A172 (cell line): ENCODE results near the gene BICDL2. TPM values are rescaled to one million over a fixed set of nuclear protein-coding genes. Genes with fewer than 3 reads are reported as not detected.
A peak's percentile ranks its signal among the peaks of the same experiment; 100 is the strongest.

Experiments
- DNase-seq: peaks from one replicate; pipeline ENCODE4 v3.0.0-alpha.2; 2015; ENCODE audit warnings: low spot score
- total RNA-seq: library from RNA; depleted of rRNA; stranded (reverse); fragments of >200 nt; shearing (Covaris generic); gene quantifications from 2 replicates; pipeline ENCODE4 v1.2.3, GENCODE V29; 2014

The BICDL2 gene
- total RNA-seq, 1 experiment from 2014 or later, result not detected

DNA sequence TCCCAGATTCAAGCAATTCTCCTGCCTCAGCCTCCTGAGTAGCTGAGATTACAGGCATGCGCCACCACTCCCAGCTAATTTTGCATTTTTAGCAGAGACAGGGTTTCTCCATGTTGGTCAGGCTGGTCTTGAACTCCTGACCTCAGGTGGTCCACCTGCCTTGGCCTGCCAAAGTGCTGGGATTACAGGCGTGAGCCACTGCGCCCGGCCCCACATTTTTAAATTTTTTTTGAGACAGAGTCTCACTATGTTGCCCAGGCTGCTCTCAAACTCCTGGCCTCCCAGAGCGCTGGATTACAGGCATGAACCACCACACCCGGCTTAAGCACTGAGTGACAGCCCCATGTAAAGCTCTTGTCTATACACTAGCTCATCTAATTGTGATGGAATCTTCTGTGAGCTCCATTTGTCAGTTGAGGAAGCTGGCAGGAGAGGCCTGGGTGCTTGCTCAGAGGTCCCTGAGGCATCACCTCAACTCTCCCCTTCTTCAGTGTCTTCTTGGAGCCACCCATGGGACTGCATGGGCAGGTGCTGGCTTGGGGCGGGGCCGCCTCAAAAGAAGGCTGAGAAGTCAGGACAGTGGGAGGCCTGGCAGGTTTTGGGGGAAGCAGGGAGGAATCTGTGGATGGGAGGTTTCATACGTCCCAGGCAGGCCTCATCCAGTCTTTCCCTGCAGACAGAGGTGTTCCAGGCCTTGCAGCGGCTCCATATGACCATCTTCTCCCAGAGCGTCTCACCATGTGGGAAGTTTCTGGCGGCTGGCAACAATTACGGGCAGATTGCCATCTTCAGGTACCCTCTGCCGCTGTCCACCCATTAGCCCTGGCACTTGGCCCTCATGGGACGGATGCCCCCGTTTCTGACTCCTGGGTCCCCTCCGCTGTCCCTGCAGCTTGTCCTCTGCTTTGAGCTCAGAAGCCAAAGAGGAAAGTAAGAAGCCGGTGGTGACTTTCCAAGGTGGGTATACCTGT is 11.4 kb downstream of the BICDL2 start:
- DNase-seq, result no peak

DNA sequence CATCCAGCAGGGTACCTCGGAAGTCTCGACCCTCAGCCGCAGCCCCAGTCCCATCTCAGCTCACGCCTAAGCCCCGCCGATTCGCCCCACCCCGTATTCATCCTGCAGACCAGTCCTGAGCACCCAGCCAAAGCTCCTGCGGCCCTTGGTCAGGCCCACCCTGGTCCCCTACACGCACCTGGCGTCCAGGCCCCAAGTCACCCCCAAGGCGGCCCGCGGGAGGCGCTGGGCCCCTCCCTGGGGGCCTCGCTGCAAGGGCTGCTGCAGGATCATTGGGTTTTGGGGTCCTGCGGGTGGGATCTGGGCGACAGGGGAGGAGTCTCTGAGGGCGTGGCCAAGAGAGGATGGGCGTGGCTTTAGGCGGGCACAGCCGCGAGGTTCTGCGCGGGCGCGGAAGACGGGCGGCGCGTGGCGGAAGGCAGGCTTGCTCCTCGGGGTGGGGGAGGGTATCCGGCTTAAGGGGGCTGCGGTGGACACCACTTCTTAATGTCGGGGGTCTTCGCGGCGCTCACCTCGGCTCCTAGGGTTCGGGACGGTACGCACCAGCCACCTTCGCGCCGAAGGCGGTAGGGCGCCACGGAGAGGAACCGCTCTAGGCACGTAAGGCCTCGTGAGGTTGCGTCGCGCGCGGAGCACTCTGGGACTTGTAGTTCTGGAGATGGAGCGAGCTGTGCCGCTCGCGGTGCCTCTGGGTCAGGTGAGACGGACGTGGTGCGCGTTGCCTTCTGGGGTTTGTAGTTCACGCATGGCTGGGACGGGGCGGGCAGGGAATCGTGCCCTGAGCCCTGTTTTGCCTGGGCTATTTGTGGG is 12.9 kb downstream of the BICDL2 start, which contains the start of the genes HCFC1R1 and THOC6:
Gene HCFC1R1 (minus strand): TSS at position 274 of the 810 bp plus-strand sequence. CDS start 1 bp downstream, at position 273.
Gene THOC6 (plus strand): TSS at position 367 of the 810 bp plus-strand sequence. CDS start 292 bp downstream, at position 659.
- peak; percentile 96 for DNase-seq

DNA sequence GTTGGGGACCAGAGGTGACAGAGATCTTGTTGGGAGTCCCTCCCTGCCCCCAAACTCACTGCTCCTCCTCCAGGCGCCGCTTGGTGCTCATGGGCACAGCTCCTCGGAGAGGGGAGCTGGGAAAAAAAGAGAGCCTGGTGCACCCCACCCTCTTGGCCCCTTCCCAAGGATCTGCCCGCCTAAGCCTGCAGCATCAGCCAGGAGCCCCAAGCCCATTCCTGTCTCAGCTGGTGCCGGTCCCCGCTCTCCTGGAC is 13.4 kb downstream of the BICDL2 start:
- peak; percentile 96 for DNase-seq

DNA sequence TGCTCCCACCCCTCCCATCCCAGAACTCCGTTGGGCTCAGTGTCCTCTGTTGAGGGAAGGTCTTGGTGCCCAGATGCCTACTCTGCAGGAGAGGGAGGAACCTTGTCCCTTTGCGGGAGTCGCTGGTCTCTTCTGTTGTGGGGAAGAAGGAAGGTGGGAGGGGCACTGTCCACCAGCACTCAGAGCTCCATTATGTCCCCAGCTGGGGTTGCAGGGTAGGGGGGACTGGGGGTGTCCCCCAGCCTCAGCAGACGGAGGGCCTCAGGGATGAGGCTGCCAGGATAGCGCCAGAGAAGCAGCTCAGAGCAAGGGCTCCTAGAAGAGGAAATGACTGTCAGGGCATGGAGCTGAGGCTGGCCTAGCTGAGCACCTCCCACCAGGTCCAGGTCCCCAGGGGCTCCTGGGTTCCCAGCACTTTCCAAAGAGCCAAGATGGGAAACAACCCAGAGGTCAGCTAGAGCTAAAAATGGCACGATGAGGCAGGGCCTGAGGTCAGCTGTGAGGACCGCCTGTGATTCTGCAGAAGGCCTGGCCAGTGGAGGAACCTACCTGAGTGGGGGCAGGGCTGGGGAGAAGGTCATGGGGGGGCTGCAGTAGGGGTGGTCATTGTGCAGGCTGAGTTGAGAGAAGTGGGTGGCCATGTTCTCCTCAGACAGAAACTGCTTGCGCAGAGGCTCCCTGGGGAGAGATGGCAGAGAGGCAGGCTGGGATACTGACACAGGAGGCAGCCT is 13.9 kb downstream of the BICDL2 start:
- DNase-seq, result no peak

DNA sequence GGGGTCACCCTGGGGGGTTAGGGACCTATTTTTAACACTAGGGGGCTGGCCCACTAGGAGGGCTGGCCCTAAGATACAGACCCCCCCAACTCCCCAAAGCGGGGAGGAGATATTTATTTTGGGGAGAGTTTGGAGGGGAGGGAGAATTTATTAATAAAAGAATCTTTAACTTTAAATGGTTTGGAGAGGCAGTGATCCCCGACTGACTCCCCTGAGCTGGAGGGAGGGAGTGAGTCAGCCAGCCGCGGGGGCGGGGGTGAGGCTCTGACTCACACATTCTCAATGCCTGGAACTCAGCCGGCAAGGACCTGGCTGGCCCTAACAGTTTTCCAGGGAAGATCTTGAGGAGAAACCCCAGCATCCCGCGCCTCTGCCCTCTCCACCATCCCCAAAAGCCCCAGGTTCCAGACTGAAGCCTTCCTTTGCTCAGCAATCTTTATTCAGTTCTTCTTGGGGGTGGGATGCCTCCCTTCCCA is 14.5 kb downstream of the BICDL2 start:
- DNase-seq, result peak; percentile 97

DNA sequence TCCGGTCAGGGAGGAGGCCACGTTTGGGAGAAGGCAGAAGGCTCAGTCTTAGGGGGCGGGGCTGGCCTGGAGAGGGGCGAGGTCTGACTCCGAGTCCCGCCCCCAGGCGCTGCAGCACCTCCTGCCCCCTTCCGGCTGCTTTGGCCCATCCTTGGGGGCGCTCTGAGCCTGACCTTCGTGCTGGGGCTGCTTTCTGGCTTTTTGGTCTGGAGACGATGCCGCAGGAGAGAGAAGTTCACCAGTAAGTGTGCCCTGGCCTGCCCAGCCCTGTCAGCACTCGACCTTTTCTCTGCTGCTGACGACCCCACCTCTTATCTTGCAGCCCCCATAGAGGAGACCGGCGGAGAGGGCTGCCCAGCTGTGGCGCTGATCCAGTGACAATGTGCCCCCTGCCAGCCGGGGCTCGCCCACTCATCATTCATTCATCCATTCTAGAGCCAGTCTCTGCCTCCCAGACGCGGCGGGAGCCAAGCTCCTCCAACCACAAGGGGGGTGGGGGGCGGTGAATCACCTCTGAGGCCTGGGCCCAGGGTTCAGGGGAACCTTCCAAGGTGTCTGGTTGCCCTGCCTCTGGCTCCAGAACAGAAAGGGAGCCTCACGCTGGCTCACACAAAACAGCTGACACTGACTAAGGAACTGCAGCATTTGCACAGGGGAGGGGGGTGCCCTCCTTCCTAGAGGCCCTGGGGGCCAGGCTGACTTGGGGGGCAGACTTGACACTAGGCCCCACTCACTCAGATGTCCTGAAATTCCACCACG is 15.1 kb downstream of the BICDL2 start:
- peak; percentile 97 for DNase-seq

DNA sequence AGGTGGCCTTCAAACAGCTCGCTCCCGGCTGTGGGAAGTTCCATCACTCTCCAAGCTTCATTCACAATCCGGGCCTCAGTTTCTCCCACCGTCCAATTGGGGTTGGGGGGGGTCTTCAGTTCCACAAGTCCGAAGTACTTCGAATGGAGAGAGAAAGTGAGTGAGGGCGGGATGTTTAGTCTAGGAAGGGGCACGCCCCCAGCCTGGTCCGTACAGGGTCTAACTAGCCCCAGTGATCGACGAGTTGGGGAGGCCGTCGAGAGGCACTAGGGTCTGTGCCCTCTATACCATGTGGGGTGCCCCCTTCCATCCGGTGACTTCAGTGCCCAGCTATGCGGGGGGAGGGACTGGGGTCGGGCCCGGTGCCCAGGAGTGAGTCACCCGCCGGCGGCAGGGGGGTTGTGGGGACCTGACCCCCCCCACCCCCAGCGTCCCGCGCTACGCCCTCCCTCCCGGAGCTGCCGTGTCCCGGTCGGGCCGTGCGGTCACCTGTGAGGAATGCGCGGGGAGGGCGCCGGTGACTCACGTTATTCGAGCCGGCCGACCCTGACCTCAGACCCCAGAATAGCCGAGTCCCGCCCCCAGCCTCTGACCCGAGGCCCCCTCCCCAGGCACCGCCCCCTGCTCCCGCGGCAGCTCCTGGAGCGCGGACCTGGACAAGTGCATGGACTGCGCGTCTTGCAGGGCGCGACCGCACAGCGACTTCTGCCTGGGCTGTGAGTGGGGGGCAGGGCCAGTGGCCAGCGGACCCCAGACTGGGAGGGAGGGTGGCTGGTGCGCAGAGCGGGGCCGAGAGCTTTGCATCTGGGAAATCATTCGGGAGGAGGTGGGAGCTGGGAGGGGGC is 15.9 kb downstream of the BICDL2 start:
- DNase-seq, result peak; percentile 94

DNA sequence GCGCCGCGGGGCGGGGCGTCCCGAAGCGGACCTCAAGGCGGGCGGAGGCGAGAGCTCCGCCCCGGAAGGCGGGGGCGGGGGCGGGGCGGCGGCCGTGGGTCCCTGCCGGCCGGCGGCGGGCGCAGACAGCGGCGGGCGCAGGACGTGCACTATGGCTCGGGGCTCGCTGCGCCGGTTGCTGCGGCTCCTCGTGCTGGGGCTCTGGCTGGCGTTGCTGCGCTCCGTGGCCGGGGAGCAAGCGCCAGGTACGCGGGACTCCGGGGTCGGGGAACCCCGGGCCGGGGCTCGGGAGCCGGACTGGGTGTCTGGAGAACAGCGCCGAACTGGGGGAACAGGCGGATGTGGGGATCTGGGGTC is 16.5 kb downstream of the BICDL2 start, which contains the start of gene TNFRSF12A:
Gene TNFRSF12A (plus strand): TSS at position 122 of the 357 bp plus-strand sequence. CDS start 30 bp downstream, at position 152.
- DNase-seq, result peak; percentile 72

DNA sequence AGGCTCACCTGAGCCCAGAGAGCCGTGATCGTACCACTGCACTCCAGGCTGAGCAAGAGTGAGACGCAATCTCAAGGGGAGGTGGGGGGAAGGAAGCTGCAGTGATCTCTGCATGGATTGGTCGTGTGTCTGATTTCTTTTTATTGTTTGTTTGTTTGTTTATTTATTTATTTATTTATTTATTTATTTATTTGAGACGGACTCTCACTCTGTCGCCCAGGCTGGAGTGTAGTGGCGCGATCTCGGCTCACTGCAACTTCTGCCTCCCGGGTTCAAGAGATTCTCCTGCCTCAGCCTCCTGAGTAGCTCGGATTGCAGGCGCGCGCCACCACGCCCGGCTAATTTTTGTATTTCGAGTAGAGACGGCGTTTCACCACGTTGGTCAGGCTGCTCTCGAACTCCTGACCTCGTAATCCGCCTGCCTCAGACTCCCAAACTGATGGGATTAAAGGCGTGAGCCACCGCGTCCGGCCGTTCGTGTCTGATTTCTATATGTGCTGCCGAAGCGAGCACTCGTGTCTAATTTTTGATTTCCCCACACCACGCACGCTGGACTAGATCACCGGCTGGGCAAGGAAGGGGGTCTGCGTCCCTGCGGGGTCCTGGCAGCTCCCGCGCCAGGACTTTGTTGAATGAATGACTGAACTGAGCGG is 17.0 kb downstream of the BICDL2 start:
- no peak for DNase-seq

DNA sequence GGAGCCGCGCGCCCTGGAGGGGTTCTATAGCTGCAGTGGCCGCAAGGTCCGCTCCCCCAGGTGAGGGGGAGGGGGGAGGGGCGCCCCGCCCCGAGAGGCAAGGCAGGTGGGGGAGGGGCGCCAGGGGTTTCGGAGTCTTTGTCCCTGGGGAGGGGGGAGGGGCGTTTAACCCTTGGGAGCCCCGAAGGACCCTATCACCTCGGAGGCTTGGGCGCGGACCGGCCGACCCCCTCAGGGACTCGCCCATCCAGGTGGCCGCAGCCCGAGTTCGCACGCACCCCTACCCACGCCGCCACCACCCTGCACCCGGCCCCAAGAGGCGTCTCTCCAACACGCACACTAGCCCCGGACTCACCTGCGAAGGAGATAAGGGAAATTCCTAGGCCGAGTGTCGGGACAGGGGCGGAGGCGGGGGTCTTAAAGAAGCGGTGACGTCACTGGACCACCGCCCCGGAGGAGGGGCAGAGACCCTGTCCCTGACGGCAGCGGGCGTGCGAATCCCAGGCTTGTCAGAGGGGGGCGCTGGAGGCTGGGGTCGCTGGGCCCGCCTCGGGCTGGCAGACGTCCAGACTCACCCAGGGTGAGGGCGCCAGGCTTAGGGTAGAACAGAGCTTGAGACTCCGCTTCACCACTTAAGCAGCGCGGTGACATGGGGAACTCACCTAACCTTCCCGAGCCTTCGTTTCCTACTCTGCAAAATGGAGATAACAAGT is 18.8 kb downstream of the BICDL2 start, which contains the start of gene CLDN6:
Gene CLDN6 (minus strand): TSS at position 390 of the 713 bp plus-strand sequence. CDS start 2,162 bp downstream, outside the sequence.
- DNase-seq, result no peak

DNA sequence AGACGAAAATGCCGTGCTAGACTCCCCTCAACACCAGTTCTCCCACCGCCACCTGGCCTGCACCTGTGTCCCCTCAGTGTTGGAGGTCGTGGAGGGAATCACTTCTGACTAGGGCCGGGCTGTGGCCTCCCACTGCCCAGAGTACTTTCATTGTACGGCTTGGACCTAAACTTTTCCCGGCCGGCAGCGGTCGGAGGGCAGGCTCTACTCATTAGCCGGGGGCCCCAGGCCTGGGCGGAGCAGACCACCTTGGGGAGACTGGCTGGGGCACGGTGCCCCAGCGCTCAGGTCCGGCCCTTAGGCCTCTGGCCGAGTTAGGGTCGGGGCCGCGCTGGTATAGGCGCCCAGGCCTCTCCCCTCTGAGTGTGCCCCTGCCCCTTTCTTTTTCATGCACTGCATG is 19.4 kb downstream of the BICDL2 start:
- DNase-seq, result no peak

DNA sequence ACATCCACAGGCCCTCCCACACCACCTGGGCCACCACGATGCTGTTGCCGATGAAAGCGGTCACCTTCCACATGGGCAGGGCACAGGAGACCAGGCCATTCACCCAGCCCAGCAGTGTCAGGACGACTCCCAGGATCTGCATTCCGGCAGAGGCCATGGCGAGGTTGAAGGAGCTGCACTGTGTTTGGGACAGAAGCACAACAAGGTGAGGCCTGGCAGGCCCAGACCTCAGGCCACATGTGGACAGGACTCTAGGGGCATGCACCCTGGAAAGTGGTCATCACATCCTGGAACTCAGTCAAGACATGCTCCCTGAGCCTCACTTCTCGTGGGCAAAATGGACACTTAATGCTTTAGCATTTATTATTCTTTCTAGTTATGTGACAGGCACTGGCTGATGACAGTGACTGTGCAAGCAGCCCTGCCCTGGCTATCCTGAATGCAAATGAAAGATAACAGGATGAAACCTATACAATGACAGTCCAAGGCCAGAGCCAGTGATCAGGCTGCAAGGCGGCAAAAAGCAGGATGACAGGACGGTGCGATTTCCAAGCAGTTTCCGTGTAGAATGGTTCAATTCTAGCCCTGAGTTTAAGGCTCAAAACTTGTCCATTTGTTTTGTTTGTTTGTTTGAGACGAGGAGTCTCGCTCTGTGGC is 20.8 kb downstream of the BICDL2 start:
- DNase-seq, result no peak

DNA sequence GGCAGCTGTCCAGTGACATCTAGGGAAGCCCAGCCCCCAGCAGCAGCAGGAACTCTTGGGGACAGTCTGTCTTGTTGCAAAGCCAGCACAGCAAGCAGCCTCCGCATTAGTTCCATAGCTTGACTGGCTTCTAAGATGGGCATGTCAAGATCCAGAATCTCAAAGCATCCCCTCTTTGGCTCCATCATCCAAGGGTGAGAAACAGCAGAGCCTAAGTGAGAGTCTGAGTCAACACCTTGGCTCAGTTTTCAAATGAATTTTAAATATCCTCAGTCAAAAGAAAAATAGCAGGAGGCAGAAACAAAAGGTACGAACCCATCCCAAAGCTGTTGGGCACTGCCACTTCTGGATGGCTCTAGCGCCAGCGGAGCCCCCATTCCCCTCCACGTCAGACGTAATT is 21.8 kb downstream of the BICDL2 start:
- no peak for DNase-seq

DNA sequence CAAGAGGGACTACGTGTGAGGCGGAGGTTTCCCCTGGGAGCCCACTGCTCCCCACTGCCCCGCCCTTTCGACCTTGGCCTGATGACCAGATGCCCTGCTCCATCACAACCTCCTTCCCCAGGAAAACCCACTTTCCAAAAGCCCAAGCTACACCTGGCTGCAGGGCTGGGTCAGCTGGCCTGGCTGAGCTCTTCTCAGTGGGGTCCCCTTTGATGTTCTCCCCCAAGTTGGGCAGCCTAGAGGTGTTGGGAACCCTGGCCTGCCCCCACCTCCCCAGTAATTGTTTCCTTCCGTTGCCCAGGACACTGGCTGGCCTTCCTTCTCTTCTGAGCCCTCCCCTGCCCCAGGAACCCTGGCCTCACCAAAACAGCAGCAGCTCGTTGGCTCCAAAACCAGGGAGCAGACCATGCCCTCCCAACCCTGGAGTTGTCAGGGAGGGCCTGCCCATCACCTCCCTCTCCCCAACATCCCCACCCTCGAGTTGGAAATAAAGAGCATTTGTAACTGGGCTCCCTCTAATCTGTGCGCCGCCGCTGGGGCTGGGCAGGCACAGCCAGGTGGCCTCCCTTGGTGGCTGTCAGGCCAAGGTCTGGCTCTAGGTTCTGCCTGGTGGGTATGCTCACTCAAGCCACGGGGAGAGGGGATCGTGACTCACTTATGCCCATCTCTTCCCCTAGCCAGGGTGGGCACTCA is 22.6 kb downstream of the BICDL2 start:
- no peak for DNase-seq

DNA sequence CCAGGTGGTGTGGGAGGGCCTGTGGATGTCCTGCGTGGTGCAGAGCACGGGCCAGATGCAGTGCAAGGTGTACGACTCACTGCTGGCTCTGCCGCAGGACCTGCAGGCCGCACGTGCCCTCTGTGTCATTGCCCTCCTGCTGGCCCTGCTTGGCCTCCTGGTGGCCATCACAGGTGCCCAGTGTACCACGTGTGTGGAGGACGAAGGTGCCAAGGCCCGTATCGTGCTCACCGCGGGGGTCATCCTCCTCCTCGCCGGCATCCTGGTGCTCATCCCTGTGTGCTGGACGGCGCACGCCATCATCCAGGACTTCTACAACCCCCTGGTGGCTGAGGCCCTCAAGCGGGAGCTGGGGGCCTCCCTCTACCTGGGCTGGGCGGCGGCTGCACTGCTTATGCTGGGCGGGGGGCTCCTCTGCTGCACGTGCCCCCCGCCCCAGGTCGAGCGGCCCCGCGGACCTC is 23.2 kb downstream of the BICDL2 start:
- DNase-seq, result peak; percentile 55

DNA sequence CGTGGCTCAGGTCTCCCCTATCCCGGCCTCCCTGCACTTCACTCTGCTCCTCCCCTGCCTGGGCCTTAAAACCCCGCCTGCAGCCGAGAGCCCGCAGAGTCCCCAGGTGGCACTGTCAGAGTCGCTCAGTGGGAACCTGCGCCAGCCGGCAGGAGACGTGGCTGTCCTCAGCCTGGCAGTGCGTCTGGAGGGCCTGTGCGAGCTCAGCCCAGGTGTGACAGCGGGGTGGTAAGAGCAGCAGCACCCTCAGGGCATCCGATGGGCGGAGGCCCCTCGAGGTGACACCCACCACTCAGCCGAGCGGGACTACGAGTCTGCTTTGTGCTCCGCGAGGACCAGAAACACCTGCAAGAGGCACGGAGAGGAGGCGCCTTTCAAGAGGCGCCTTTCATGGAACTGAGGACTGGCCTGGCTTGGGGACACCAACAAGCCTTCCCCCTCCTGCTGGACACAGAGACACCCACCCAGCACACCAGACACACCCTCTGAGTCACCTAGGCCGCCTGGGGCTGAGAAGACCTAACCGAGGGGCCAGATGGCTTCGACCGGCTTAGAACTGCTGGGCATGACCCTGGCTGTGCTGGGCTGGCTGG is 23.8 kb downstream of the BICDL2 start, which contains the start of gene CLDN9:
Gene CLDN9 (plus strand): TSS at position 96 of the 593 bp plus-strand sequence. CDS start 440 bp downstream, at position 536.
- DNase-seq, result peak; percentile 67

DNA sequence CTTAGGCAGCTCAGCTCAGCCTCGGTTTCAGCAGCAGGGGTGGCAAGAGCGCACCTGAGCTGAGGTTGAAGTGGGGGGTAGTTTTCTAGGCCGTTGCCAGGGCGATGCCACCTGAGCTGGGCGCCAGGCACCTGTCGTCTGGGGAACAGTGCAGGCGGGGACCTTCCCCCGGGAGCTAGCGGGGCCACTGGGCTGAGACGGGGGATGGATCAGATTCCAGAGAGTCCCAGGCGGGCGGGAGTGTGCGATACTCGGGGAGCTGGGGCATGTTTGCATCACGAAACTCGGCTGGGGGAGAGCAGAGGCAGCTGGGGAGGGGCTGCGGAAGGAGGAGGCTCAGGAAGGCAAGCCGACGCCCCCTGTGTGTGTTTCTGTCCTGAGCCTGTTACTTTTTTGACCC is 24.5 kb downstream of the BICDL2 start:
- DNase-seq, result no peak
